VCaP (cell line): Measurements from ENCODE around the gene RNF14.
A peak's percentile ranks its signal among the peaks of the same experiment; 100 is the strongest.
"Not testable (repeated sequence)": the region's sequence is repeated elsewhere in the genome, so short reads cannot be mapped to it uniquely, and the experiment has no call there.

Source experiments
- H3K27ac ChIP-seq: fragments of 450-650 bp; 2 replicates; pipeline ENCODE4 v1.5.1; 2017
- TF ChIP-seq, protein P1 (sequence below): fragments of 450-650 bp; conservative IDR thresholded peaks from 2 replicates; pipeline ENCODE4 v1.5.1; 2017; ENCODE audit warnings: mild to moderate bottlenecking, moderate library complexity

Gene RNF14

DNA sequence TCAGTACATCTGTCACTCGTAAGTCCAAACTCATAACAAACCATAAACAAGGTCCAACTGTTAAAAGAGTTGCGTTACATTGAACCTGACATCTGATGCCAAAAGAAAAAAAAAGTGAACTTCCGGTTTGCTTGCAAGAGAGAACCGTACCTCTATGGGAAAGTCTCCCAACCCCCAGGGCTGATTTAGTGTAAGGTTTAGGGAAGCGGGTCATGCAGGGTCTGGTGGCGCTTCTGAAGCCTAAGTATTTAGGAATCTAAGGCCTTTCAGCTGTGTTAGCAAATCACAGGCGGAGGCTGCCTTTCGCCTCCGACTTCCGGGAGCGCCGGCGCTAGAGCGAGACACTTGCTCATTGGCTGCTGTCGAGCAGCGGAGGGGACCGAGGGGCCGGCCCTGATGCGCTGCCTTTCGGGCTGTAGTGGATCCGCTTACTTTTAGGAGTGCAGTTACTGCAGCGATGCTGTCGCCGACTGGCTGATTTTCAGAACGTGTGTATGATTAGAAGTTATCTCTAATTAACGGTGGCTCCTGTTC is 55.9 kb downstream of the RNF14 start:
- H3K27ac ChIP-seq, result peak overlapping the region; percentile 81
- TF ChIP-seq, protein P1, sequence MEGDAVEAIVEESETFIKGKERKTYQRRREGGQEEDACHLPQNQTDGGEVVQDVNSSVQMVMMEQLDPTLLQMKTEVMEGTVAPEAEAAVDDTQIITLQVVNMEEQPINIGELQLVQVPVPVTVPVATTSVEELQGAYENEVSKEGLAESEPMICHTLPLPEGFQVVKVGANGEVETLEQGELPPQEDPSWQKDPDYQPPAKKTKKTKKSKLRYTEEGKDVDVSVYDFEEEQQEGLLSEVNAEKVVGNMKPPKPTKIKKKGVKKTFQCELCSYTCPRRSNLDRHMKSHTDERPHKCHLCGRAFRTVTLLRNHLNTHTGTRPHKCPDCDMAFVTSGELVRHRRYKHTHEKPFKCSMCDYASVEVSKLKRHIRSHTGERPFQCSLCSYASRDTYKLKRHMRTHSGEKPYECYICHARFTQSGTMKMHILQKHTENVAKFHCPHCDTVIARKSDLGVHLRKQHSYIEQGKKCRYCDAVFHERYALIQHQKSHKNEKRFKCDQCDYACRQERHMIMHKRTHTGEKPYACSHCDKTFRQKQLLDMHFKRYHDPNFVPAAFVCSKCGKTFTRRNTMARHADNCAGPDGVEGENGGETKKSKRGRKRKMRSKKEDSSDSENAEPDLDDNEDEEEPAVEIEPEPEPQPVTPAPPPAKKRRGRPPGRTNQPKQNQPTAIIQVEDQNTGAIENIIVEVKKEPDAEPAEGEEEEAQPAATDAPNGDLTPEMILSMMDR, result no peak

DNA sequence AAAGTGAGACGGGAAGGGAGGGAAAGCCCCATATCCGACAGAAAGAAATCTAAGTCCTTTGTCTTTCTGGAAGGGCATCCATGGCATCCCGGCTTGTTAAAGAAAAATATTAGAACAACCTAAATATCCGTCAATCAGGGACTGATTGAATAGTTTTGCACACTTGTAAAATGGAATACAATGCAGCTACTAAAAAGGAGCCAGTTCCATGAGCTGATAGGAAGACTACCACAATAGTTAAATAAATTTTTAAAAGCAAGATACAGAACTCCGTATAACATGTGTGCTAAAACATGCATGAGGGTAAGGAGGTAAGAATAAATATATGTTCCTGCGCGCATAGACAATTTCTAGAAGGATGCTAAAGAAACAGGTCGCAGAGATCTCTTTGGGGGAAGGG is 56.7 kb downstream of the RNF14 start:
- peak overlapping the region; percentile 81; the same call in 1 of the 2 replicates for H3K27ac ChIP-seq
- TF ChIP-seq, protein P1, result no peak

DNA sequence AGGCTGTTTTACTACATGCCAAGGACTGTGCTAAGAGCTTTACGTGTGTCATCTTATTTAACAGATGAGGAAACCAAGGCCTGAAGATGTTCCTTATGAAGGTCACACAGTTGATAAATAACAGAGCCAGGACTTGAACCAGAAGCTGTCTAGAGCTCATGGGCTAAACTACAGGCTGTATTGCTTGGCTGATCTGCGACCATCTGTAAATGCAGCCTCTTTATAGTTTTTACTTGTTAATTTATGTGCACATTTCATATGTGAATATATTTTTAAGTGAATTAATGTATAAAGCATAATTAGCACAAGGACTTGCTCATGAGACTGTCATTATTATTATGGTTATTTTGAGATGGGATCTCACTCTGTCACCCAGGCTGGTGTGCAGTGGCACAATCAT is 63.2 kb downstream of the RNF14 start:
- no peak overlapping the region for H3K27ac ChIP-seq
- TF ChIP-seq, protein P1, result no peak

DNA sequence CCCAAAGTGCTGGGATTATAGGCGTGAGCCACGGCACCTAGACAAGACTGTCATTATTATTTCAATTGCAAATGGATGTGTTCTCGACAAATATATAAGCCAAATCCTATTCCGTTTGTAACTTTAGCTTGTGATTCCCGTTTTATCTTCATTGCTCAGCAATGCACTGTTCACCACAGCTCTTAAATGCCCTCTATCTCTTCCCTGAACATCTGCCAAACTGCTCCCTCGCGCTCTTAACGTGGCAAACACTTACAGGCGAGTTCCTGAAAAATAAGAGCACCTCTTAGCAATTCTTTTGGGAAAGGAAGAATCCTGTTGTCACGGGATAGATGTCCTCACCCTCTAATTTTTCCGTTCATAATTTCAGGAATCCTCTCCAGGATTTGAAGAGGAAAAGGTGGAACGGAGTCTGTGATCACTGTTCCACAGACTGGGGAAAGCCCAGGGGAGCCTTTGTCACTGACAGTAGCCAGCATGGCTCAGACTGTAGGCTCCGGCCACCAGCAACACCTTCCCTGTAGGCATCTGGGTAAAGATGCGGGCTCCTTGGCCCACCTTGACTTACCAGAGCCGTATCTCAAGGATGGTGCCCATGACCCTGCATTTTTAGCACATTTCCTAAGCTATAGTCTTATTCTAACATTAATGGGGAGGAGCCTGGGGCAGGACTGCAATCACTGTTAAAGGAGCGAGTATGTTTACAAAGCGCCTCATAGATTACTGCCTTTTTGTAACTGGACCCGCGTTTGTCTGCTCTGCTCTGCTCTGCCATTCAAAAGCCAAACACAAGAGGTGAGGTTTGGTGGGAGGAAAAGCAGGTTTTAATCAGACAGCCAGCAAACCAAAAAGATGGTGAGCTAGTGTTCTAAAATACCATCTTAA is 64.1 kb downstream of the RNF14 start:
- no peak overlapping the region for H3K27ac ChIP-seq
- TF ChIP-seq, protein P1, result no peak

DNA sequence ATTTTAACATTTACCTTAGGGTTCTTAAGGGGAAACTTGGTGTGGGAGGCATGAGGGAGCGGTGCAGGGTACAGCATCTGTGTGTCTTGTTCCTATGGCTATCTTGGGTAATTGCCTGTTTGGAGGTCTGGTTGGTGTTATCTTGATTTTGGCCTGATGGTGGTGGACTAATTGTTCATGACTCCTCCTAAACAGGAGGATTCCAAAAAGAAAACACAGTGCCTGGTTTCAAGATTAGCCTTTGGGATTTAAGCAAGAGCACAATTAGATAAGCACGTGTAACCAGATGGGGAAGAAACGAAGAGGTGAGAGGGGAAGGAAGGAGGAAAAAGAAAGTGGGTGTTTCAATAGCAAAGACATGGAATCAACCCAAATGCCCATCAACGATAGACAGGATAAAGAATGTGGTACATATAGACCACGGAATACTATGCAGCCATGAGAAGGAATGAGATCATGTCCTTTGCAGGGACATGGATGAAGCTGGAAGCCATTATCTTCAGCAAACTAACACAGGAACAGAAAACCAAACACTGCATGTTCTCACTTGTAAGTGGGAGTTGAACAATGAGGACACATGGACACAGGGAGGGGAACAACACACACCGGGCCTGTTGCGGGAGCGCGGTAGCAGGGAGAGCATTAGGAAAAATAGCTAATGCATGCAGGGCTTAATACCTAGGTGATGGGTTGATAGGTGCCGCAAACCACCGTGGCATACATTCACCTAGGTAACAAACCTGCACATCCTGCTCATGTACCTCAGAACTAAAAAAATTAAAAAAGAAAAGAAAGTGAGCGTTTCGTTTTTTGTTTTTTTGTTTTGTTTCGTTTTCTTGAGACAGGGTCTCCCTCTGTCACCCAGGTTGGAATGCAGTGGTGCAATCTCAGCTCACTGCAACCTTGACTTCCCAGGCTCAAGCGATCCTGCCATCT is 65.0 kb downstream of the RNF14 start:
- H3K27ac ChIP-seq, result not testable (repeated sequence)

DNA sequence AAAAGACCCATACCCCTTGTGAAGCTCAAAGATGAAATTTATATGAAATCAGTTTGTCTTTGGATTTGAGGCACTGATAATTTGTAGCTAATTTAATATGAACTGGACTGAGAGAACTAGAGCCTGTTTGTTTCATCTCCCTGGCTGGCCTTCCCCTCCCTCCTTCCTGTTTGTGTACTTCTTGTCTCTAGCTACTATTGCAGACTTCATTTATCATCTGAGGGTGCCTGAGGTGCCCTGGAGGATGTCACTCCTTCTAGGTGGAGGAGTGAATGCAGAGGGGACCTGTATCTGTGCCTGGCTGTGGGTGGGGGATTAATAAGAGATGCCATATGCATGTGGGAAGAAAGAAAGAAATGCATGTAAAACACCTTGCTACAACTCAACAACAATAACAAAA is 66.1 kb downstream of the RNF14 start:
- TF ChIP-seq, protein P1, result no peak
- no peak overlapping the region for H3K27ac ChIP-seq

DNA sequence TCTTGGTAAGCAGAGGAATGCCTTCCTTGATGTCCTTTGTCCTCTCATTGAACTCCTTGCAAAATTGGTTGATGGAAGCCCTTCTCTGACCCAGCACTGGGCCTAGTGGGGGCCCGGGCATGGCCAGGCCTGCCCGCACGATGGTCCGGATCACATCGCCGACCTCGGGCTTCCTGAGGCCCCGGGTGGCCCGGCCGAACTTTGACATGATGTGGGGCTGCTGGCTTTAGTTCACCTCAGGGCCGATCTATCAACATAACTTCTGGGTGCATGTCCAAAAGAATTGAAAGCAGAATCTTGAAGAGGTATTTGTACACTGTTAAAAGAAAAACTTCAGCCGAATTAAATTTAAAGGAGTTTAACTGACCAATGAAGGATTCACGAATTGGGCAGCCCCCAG is 68.0 kb downstream of the RNF14 start:
- H3K27ac ChIP-seq, result no peak overlapping the region

DNA sequence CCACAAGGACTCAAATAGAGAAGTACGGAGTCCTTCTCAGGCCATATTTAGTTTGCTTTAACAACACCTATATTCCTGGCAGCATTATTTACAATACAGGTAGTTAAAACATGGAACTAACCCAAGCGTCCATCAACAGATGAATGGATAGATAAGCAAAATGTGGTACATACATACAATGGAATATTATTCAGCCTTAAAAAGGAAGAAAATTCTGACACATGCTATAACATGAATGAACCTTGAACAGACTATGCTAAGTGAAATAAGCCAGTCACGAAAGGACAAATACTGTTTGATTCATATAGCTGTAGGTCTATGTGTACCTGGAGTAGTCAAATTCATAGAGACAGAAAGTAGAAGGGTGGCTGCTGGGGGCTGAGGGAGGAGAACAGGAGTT is 68.7 kb downstream of the RNF14 start:
- not testable (repeated sequence) for H3K27ac ChIP-seq

More for the DNA sequence above, 68.0 kb downstream of the RNF14 start:
- TF ChIP-seq, protein P1, result no peak
